SHP77 (cell line): ENCODE data around the gene PPP6R3.
"Not testable (repeated sequence)": the region's sequence is repeated elsewhere in the genome, so short reads cannot be mapped to it uniquely, and the experiment has no call there.

ENCODE experiments used
- DNase-seq, 2 experiments: peaks; one replicate each; lab custom pipeline; 2025; lab: John Stamatoyannopoulos, UW

Gene PPP6R3

DNA sequence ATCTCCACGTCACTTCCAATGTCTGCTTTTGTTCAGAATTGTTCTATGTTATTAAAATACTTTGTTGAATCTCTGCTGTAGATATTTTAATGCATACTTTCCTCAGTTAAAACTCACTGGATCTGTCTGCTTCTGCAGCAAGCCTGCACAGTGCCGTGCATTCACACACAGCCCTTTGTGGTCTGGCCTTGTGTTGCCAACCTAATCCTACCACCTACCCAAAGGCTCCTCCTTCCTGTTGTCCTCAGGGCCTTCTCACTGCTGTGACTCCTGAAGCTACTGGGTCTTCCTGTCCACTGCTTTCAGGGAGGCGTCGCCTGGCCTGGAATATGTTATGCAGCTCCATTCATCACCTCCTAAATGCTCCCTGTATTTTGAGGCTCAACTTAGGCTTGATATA lies 67.0 kb downstream of the PPP6R3 start:
- DNase-seq: no peak

DNA sequence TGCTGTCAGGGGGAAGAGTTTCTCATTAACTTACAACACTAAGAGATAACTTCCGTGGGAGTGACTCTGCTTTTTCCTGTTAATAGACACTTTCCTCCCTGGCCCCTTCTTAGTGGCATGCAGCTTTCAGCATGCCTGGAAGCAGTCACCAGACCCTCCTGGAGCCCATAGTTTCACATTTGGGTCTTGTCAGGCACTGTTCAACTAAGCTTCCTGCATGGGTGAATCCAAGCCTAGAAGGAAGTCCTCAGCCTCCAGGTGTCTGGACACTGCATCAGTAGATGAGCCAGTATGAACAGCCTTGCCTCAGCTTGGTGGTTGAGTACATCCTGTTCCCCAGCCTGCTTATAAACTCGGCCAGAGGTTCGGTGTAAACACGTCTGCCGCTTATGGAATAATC lies 68.1 kb downstream of the PPP6R3 start:
- DNase-seq: no peak

DNA sequence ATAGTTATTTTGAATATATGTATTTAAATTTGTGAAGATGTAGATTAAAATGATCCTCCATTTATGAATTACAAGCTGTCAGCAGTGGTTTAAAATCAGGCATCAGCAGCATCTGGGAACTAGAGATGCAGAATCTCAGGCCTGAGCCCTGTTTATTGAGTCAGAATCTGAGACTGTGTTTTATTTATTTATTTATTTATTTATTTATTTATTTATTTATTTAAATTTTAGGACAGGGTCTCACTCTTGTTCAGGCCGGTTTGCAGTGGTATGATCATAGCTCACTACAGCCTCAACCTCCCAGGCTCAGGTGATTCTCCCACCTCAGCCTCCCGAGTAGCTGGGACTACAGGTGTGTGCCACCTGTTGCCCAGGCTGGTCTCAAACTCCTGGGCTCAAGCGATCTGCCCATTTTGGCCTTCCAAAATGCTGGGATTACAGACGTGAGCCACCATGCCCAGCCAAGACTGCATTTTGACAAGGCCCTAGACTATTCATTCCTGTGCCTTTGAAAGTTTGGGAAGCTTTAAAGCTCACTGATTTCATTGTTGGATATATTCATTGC lies 70.7 kb downstream of the PPP6R3 start:
- no peak for DNase-seq

DNA sequence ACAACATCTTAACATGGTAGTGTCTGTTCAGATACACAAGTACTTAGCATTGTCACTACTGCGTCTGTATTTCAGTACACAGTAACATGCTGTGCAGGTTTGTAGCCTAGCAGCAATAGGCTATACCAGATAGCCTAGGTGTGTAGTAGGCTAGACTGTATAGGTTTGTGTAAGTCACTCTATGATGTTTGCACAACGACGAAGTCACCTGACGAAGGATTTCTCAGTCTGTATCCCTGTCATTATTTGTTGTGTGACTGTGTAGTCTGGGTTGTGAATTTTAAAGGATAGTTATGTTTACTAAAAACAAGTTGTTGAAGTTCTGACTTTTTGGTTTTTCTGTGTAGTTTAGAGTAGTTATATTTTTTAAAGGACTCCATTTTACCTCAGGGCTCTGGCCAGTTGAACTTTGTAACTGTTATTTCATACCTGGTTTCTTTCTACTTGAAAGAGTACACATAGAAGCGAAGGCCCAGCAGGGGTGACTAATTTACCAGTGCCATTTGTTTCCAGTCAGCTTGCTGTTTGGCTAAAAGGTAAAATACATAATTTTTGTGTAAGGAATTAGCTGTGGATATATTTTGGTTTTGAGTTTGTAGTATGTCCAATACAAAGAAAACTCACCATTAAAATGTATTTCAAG lies 72.3 kb downstream of the PPP6R3 start:
- no peak for DNase-seq

DNA sequence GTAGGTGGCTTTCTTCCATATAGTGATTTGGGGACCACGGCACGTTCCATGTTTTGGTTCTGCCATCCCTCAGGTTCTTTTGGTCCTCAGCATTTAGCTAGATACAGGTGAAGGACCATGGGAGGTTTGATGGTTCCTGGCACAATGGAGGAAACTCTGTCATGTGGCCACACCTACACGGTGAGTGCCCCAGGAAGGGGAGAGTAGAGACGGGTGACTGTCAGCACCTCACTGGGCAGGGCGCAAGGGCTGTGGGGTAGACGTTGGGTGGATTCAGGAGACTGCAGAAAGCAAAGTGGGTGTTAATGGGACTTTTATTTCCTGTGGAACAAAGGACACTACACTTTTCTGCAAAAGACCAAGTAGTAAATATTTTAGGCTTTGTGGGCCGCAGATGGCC lies 73.4 kb downstream of the PPP6R3 start:
- no peak for DNase-seq

DNA sequence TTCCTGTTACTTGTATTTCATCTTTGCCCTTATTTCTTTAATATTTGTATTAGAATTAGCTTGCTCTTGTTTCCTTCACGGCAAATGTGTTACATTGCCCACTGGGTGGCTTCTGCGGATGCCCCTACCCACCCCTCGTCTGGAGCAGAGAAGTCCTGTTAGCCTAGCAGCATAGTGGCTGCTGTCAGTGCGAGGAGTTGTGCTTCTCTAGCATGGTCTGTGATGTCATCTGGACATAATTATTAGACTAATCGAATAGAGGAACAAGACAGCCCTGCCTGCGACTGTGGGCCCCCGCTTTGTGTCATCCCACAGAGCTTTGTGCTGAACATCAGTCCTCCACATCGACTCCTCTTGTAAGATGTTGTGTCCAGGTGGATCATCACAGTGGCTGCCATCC lies 74.5 kb downstream of the PPP6R3 start:
- no peak for DNase-seq

DNA sequence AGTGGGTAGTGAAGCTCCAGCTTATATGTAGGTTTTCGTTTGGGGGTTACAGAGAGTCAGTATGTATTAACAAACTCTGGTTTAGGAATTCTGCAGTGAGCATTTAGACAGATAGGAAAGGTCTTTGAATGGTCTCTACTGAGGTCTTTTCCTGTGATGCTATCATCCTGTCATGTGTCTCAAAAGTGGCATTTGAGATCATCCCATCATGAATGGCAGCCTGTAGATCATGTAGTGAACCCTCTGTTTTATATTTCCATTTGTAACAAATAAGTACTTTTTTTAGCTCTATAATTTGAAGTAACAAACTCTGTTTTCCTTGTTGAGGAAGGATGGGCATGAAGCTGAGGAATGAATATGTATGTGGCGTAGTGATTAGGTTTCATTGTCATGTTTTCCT lies 76.2 kb downstream of the PPP6R3 start:
- DNase-seq: no peak

DNA sequence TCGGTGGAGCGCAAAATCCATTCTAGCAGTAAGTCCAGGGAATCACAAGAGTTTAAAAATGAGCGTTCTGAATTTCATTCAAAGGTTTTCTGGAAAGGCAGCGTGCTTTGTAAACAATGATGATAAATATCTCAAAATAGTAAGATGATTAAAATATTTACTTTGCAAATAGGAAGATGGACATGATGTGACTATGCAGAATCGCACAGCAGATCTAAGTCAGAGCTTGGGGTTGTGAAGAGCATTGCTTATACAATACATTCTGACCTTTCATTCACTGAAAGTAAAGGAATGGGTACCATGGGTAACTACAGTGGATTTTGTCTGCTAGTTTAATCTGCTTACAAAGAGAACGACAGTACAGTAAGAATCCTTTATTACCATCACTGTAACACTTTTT lies 77.5 kb downstream of the PPP6R3 start:
- no peak for DNase-seq

DNA sequence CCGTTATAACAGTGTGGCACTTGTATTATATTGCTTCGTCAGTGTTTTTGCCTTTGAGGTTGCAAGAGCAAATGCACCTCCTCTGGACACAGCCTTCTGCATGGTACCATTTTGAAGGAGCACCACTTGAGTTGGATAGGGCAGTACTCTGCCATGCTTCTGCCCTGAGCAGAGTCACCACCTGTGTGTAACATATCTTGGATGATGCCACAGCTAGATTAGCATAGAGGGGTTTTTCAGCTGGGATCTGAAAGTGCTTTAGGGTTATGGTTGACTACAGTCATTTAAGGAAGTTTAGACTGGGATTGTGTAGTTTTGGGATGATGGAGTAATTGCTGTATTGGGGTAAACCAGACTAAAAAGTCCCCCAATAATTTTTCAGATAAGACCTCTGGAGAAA lies 78.8 kb downstream of the PPP6R3 start:
- DNase-seq: no peak

DNA sequence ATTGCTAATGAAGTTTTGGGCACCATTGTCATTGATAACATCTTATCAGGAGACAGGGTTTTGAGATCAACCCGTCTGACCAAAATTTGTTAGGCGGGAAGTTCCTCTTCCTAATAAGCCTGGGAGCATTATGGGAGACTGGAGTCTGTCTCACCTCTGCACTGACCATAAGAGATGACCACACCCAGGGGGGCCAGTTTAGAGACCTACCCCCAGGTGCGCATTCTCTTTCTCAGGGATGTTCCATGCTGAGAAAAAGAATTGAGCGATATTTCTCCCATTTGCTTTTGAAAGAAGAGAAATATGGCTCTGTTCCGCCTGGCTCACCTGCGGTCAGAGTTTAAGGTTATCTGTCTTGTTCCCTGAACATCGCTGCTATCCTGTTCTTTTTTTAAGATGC lies 80.0 kb downstream of the PPP6R3 start:
- DNase-seq: not testable (repeated sequence)

DNA sequence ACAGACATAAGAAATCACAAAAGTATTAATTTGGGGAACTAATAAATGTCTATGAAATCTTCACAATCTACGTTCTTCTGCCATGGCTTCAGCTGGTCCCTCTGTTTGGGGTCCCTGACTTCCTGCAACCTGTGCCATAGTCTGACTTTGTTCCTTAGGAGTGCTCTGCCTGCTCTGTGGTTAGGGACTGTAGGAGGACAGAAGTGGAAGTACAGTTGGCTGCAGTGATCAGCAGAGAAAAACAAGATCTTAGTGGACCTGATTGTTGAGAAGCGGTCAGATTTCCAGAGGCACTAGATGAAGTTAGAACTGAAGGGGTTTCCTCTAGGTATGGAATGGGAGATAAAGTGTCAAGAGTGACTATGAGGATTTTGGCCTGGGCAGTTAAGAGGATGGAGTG lies 80.6 kb downstream of the PPP6R3 start:
- DNase-seq: no peak

DNA sequence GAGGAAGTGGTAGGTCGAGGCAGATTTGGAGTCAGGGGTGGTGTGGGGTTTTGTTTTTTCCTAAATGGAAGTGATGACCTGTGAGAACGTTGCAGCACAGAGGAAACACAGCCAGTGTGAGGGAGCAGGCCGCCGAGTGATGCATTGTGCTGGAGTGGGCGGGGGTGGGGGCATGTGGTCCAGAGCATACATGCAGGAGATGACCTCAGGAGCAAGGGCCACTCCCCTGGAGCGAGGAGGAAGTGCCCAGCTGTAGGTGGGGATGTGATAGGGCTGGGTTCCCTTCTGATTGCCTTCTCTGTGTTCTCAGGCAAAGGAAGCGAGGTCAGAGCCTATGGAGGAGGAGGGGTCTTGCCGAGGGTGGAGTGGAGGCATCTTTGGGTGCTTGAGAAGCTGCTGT lies 81.4 kb downstream of the PPP6R3 start:
- DNase-seq: no peak

DNA sequence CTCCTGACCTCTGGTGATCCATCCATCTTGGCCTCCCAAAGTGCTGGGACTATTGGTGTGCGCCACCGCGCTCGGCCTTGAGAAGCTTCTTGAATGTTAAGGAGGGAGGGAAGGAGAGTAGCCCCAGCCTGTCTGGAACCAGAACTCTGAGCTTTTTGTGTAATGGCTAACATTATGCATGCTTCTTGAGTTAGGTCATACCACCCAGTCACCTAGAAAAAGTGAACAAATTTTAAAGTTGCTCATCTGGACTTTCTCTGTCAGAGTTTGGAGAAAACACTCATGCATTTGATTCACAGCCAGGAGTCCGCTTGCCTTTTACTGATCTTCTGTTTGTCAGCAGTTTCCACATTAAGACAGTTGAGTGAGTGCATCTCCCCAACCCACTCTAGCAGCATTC lies 82.1 kb downstream of the PPP6R3 start:
- DNase-seq: no peak

DNA sequence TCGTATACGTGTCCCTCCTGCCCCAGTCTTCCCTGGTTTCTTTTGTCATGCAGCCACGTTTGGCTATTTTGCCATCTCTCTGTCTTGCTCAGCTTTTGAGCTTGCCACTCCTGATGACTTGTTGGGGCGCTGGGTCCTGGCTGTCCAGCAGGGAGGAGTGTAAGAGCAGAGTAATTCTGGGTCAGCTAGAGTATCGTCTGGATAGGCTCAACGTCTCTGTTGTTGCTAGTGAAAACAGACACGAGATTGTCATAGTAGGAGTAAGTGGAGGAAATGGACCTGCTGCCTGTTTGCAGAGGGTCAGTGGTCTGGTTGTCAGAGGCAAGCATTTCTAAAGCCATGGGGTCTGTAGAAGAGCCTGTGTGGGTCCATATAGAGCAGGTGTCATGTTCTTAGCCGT lies 83.0 kb downstream of the PPP6R3 start:
- no peak for DNase-seq

DNA sequence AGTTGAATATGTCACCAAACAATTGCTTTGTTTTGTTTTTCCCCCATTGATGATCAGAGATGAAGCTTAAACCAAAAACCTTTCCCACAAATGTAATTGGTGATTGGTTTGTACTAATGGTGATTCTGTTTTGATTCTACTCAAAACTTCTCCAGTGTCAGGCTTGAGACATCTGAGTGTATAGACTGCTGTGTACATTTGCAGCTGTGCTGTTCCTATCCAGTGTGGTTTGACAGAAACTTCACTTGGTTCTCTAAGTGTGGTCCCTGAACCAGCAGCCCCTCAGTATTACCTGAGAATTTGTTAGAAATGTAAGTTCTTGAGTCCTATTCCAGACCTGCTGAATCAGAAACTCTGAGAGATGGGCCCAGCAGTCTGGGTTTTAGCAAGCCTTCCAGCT lies 84.8 kb downstream of the PPP6R3 start:
- DNase-seq: no peak

DNA sequence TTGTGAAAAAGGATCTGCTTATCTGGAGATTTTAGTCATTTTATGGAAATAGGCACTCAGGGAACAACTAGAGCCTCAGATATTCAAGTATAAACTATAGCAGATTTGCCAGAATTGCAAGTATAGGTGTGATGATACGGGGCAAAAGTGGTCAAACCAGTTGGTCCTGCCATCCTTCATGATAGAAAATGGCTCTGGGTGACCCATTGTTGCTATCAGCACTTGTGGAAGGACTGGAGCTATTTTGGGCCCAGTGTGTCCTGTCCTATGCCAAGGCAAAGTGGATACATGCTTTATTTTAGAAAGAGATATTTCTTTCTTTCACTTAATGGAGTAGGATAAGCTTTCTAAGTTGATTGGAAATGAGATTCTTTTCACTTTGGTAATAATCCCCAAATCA lies 85.2 kb downstream of the PPP6R3 start:
- DNase-seq: no peak

DNA sequence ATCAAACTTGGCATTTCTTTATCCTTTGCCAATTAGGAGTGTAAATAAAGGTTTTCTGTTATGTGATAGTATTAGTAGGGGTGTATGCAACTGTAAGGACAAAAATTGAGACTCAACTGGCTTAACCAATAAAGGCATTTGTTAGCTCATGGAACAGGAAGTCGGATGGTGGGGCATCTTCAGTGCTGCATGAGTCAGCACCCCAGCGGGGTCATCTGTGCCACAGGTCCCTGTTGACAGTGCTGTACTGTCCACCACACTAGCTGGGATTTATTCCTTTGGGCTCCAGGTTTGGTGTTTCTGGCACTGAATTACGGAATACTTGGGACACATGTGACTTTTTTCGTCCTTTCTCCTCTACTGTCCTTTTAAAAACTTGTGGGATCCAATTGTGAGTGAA lies 86.0 kb downstream of the PPP6R3 start:
- DNase-seq: peak in 1 of 2 experiments; percentile 6

DNA sequence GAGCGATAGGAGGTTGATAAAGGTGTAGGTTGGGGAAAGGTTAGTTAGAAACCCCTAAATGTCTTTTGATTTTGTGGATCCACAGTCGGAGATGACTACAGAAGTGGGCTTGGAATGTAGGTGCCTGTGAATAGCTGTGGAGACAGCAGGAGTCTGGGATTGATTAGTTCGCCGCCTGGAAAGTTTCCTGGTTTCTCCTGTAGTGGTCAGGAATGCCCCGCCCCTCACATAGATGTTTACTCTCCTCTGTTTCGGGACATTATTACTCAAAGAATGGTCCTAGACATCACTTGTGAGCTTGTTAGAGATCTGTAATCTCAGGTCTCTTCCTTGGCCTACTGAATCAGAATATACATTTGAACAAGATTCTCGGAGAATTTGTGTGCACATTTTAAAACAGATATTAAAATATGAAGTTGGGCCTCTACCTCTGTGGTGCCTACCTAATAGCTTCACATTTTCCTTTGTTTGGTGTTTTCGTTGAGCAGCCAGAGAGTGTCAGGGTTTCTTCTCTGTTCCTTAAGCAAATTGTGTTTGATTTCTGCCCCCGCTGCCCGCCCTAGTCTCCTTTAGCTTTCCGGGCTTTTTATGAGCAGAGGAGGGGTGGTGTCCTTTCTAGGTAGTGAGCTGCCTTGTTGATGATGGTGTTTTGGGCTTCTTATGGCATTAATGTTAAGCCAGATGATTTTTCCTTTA lies 89.4 kb downstream of the PPP6R3 start:
- no peak for DNase-seq

DNA sequence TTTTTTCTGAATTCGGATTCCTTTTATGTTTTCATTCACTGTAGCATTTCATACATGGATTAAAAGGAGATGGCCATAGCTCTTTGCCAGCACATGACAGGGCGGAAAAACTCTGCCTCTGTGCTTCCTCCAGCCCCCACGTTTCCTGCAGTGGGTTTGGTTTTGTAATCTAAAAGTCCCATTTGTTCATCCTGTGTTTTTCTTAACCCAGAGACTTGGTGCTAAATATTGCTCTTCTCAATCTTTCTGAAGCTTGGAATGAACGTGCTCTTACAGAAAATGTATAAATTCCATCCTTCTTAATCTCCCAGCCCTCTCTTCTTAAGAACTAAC lies 89.9 kb downstream of the PPP6R3 start:
- no peak for DNase-seq

DNA sequence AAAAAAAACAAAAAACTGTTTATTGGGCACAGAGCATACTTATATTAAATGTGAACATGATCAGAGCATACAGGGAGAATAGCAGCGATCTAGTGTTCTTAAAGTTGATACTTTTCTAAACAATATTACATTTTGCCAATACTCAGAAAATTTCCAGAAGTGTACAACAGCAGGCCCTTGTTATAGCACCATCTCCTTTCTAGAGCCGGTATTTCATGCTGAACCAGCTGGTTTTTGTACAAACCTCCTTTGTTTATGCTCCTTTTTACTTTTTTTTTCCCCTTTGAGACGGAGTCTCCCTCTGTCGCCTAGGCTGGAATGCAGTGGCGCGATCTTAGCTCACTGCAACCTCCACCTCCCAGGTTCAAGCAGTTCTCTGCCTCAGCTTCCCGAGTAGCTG lies 90.7 kb downstream of the PPP6R3 start:
- DNase-seq: no peak

DNA sequence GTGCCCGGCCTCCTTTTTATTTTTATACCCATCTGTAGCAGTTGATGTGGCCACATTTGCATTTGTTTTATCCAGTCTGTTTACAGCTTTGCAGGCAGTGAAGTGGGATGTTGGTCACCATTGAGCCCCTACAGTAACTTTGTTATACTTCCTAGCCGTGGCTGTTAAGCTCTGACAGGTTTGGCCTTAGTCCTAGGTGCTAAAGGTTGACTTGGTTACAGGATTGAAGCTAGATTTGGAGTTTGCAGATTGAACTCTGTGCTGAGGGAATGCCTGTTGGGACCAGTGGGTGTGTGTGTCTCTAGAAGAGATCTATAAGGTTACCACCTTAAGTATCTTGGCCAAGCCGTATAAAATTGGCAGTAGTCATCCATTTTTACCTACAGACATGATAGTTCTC lies 91.2 kb downstream of the PPP6R3 start:
- no peak for DNase-seq

DNA sequence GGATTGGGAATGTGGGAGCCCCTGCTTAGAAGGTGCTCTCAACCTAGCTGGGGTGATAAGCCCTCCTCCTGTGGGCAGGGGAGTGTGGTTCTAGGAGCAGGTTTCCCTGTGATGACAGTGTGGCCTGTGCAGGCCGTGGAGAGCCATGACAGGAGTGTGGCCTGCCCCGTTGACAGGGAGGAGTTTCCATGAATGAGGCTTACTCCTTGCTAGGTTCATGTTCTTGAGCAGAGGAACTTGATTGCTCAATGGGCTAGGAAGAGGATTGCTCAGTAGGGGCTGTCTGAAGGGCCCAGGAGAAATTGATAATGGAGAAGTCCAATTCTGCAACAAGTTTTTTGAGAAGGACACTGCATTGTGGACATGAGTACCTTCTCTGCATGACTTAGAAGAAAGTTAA lies 92.0 kb downstream of the PPP6R3 start:
- DNase-seq: no peak

DNA sequence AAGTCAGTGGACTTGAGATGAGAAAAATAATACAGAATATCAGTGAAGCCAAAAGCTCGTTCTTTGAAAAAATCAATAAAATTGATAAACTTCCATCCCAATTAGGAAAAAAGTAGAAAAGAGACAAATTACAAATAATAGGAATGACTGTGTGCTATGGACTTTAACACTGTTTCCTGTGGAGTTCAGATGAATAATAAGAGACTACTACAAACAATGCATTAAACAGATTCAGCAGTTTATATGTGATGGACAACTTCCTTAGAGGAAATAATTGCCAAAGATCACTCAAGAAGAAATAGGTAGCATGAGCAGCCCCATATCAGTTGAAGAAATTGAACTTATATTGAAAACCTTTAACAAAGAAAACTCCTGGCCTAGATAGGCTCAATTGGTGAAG lies 99.7 kb downstream of the PPP6R3 start:
- no peak for DNase-seq

DNA sequence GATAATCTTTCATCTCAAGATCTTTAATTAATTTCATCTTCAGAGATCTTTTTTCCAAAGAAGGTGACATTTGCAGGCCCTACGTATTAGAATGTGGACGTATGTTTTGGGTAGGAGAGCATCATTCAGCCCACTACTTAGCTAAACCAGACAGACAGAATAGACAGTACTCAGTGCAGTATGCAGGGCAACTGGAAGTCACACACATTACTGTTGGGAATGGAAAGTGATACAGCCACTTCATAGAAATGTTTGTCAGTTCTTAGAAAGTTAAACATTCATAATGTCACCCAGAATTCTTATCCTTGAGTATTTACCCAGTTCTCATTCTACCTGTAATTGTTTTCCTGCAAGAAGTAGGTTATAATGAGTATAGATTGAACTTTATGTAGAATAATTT lies 102.9 kb downstream of the PPP6R3 start:
- DNase-seq: no peak
